AG09319 (cell line): ENCODE measurements around the gene ZNF775.

Source experiments
- DNase-seq: peaks from one replicate; pipeline ENCODE4 v3.0.0-alpha.2; 2010; ENCODE audit warnings: low read depth; ENCODE audit errors: extremely low read depth
- CTCF ChIP-seq: IDR thresholded peaks from 2 replicates; pipeline ENCODE4 v1.5.1; 2011; ENCODE audit warnings: low read depth, mild to moderate bottlenecking, inconsistent platforms, low read length, moderate library complexity

The ZNF775 gene

GRCh38 chr7:150379441-150380379 lies 580 bp downstream of the ZNF775 start:
- no peak for TF ChIP-seq CTCF
- no peak for DNase-seq

GRCh38 chr7:150380463-150380862 lies 1.3 kb downstream of the ZNF775 start:
- no peak for TF ChIP-seq CTCF
- DNase-seq = no peak

GRCh38 chr7:150381096-150381495 lies 2.0 kb downstream of the ZNF775 start:
- TF ChIP-seq CTCF = no peak
- no peak for DNase-seq

- no peak for TF ChIP-seq CTCF
- DNase-seq = no peak
These were observed 2.6 kb downstream of the ZNF775 start for GRCh38 chr7:150381785-150382122.

- TF ChIP-seq CTCF = no peak
- no peak for DNase-seq
These were observed 3.2 kb downstream of the ZNF775 start for GRCh38 chr7:150382123-150382843.

GRCh38 chr7:150382844-150383225 lies 3.7 kb downstream of the ZNF775 start:
- TF ChIP-seq CTCF = no peak

GRCh38 chr7:150383710-150384397 lies 4.7 kb downstream of the ZNF775 start:
- no peak for DNase-seq
- no peak for TF ChIP-seq CTCF

More at GRCh38 chr7:150382844-150383225, 3.7 kb downstream of the ZNF775 start:
- DNase-seq = no peak
